Measurements from ENCODE around the gene RBM46.

GRCh38 chr4:154868414-154869194, 87.5 kb downstream of the RBM46 start:
- no peak for TF ChIP-seq EP300 (IDR thresholded peaks at IDR 0.05; ENCODE audit: borderline replicate concordance)
- TF ChIP-seq ZBTB7A (IDR thresholded peaks at IDR 0.05; ENCODE audit: low read depth): no peak
- no peak for TF ChIP-seq TAF1 (IDR thresholded peaks at IDR 0.05; ENCODE audit: low read depth)
- no peak for TF ChIP-seq CEBPB (IDR thresholded peaks at IDR 0.05)
- no peak for TF ChIP-seq TCF12 (IDR thresholded peaks at IDR 0.05; ENCODE audit: low read depth)
- no peak for TF ChIP-seq MAX (IDR thresholded peaks at IDR 0.05)
- TF ChIP-seq TEAD4 (IDR thresholded peaks at IDR 0.05): no peak
- no peak for TF ChIP-seq REST (IDR thresholded peaks at IDR 0.05; ENCODE audit: low read depth)
- TF ChIP-seq YY1 (IDR thresholded peaks at IDR 0.05; ENCODE audit: low read depth): no peak
- TF ChIP-seq FOXM1 (IDR thresholded peaks at IDR 0.05; ENCODE audit: borderline replicate concordance, low read depth): no peak
- no peak for TF ChIP-seq USF1 (IDR thresholded peaks at IDR 0.05)
- TF ChIP-seq EGR1 (IDR thresholded peaks at IDR 0.05): no peak

Measured in Ishikawa (cell line).